ENCODE measurements around the gene PHRF1.

- TF ChIP-seq POLR2A (IDR thresholded peaks at IDR 0.05) (no peak), CTCF (IDR thresholded peaks at IDR 0.05) (no peak)
These were observed 43.9 kb downstream of the PHRF1 start for GRCh38 chr11:620201-620600.

Data from adrenal gland (tissue), 5 donors.